K562 (cell line): Measurements from ENCODE around the gene PRUNE1. TPM values are rescaled to one million over a fixed set of nuclear protein-coding genes. Genes with fewer than 3 reads are reported as not detected.

Experiments
- CHCHD3 ChIP-seq: fragments of 250-450 bp; sonication (Bioruptor Pico); IDR thresholded peaks from 2 replicates; pipeline ENCODE4 v2.1.2; 2022; ENCODE audit warnings: mild to moderate bottlenecking
- CTBP1 ChIP-seq: fragments of 450-650 bp; IDR thresholded peaks from 2 replicates; pipeline ENCODE4 v1.6.1; 2016; ENCODE audit warnings: borderline replicate concordance
- EWSR1 ChIP-seq: fragments of 450-650 bp; IDR thresholded peaks from 2 replicates; pipeline ENCODE4 v1.6.1; 2018; ENCODE audit warnings: borderline replicate concordance, mild to moderate bottlenecking, low read depth, moderate library complexity; ENCODE audit not compliant: partially characterized antibody
- PHB ChIP-seq: fragments of 250-450 bp; sonication (Bioruptor Pico); IDR thresholded peaks from 2 replicates; pipeline ENCODE4 v1.5.0; 2021
- RBM34 ChIP-seq: fragments of 200-400 bp; formaldehyde crosslinking; IDR thresholded peaks from 2 replicates; pipeline ENCODE4 v1.6.1; 2018; ENCODE audit warnings: low read length, borderline replicate concordance; ENCODE audit not compliant: insufficient read depth
- SREBF1 ChIP-seq: fragments of 150-350 bp; IDR thresholded peaks from 2 replicates; pipeline ENCODE4 v1.6.1; 2014; ENCODE audit warnings: antibody characterized with exemption, low read depth, low read length, borderline replicate concordance
- SRF ChIP-seq, 2 experiments: fragments of 250-450, 450-650 bp in 1 of 2; sonication (Bioruptor Pico) in 1 of 2; sonication (generic) in 1 of 2; formaldehyde crosslinking; IDR thresholded peaks; 2 replicates each; pipeline versions ENCODE4 v1.5.0 to v1.5.1; 2020 to 2022; ENCODE audit warnings: mild to moderate bottlenecking in 1 of 2, missing genetic modification reagents in 1 of 2
- TARDBP ChIP-seq: fragments of 450-650 bp; IDR thresholded peaks from 2 replicates; pipeline ENCODE4 v1.6.1; 2016
- TSC22D4 ChIP-seq: fragments of 450-650 bp; IDR thresholded peaks from 2 replicates; pipeline ENCODE4 v1.6.1; 2016; ENCODE audit warnings: missing genetic modification characterization, missing biosample characterization, control low read depth
- ZNF311 ChIP-seq: fragments of 250-450 bp; sonication (Bioruptor Pico); IDR thresholded peaks from 2 replicates; pipeline ENCODE4 v1.4.0; 2020; ENCODE audit warnings: mild to moderate bottlenecking, moderate library complexity
- polyA plus RNA-seq, 8 experiments: library from polyadenylated mRNA; depleted of rRNA in 4 of 8; stranded (reverse) in 5 of 8; unstranded in 3 of 8; fragments of >200 nt; fragmentation: Nextera tagmentation in 2 of 8; fragmentation: Illumina TruSeq in 1 of 8; extraction: Ambion mirVana in 2 of 8; extraction: Trizol in 1 of 8; gene quantifications; 2 replicates each; pipeline versions ENCODE4 v1.2.1 to v1.2.3, GENCODE V29; 2011 to 2014; ENCODE audit warnings: inconsistent platforms in 1 of 8, missing spikeins in 1 of 8
- total RNA-seq, 7 experiments: library from RNA; depleted of rRNA in 6 of 7; stranded (reverse); fragments of >200 nt in 6 of 7; fragmentation: Illumina TruSeq in 2 of 7; extraction: Trizol in 2 of 7; gene quantifications; 2 replicates each; pipeline versions ENCODE4 v1.2.1 to v1.2.3, GENCODE V29; 2011 to 2021; ENCODE audit warnings: low replicate concordance in 1 of 7
- TF ChIP-seq, protein P1 (sequence below): sonication (generic); formaldehyde crosslinking; IDR thresholded peaks from 2 replicates; pipeline ENCODE4 v1.8.0; 2023; ENCODE audit warnings: missing genetic modification reagents, mild to moderate bottlenecking, borderline replicate concordance
- TF ChIP-seq, protein P2 (sequence below): fragments of 250-450 bp; sonication (Bioruptor Pico); IDR thresholded peaks from 2 replicates; pipeline ENCODE4 v1.5.1; 2021; ENCODE audit warnings: mild to moderate bottlenecking
- TF ChIP-seq, protein P3 (sequence below): fragments of 250-450 bp; sonication (Bioruptor Pico); IDR thresholded peaks from 2 replicates; pipeline ENCODE4 v1.5.0; 2021
- TF ChIP-seq, protein P4 (sequence below): fragments of 450-650 bp; IDR thresholded peaks from 2 replicates; pipeline ENCODE4 v1.6.1; 2018; ENCODE audit not compliant: partially characterized antibody

Gene PRUNE1
- total and polyA plus RNA-seq, 9 of the 15 experiments (the other 6 are each of a cell fraction or from before 2014, with no cell fraction given), result 16.7 to 48.3 (median 26.2) TPM

DNA sequence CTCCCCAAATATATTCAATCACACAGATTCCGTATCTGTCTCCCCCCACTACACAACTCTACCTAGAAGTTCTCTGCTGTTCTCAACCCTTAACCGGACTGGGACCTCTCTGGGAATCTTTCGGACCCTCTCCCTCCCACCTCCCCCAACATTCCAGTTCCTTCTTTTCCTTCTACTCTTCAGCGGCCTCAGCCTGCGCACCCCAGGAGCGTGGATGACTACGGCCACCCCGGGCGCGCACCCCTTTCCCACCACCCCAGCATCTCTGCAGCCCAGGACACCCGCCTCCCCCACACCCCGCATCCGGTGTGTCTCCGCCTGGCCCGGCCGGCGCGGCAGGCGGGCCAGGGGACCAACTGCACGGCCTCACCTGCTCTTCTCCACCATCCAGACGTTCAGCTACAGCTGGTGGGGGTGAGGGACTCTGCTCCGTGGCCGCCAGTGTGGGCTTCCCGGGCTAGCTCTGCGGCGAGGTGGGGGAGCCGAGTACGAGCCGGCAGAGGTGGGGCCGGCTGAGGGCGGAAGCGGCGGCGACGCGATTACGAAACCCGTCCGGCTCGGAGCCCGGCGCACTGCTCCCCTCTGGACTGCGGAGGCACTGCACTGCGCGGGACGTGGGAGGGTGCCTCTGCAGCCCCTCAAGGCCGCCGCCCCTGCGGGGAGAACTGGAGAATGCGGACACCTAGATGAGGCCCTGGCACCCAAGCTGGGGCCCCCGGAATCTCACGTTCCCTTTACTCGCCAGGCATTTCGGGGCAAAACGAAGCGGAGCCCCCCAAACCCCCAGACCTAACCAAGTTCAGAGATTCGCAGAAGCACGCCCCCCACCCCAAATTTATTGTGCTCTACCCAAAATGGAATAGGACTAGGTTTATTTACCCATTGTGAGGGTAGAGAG is 51.1 kb downstream of the PRUNE1 start, which contains the start of gene CDC42SE1 (continued):
- TF ChIP-seq, protein P1, sequence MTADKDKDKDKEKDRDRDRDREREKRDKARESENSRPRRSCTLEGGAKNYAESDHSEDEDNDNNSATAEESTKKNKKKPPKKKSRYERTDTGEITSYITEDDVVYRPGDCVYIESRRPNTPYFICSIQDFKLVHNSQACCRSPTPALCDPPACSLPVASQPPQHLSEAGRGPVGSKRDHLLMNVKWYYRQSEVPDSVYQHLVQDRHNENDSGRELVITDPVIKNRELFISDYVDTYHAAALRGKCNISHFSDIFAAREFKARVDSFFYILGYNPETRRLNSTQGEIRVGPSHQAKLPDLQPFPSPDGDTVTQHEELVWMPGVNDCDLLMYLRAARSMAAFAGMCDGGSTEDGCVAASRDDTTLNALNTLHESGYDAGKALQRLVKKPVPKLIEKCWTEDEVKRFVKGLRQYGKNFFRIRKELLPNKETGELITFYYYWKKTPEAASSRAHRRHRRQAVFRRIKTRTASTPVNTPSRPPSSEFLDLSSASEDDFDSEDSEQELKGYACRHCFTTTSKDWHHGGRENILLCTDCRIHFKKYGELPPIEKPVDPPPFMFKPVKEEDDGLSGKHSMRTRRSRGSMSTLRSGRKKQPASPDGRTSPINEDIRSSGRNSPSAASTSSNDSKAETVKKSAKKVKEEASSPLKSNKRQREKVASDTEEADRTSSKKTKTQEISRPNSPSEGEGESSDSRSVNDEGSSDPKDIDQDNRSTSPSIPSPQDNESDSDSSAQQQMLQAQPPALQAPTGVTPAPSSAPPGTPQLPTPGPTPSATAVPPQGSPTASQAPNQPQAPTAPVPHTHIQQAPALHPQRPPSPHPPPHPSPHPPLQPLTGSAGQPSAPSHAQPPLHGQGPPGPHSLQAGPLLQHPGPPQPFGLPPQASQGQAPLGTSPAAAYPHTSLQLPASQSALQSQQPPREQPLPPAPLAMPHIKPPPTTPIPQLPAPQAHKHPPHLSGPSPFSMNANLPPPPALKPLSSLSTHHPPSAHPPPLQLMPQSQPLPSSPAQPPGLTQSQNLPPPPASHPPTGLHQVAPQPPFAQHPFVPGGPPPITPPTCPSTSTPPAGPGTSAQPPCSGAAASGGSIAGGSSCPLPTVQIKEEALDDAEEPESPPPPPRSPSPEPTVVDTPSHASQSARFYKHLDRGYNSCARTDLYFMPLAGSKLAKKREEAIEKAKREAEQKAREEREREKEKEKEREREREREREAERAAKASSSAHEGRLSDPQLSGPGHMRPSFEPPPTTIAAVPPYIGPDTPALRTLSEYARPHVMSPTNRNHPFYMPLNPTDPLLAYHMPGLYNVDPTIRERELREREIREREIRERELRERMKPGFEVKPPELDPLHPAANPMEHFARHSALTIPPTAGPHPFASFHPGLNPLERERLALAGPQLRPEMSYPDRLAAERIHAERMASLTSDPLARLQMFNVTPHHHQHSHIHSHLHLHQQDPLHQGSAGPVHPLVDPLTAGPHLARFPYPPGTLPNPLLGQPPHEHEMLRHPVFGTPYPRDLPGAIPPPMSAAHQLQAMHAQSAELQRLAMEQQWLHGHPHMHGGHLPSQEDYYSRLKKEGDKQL (CRISPR knock-in tag), result no peak
- TF ChIP-seq RBM34 (0 out of 2 replicates have a peak, but pooled peaks have one; percentile 46), CTBP1 (peak; percentile 80), TARDBP (no peak; the same call in 1 of the 2 replicates), TSC22D4 (no peak), CHCHD3 (no peak), SREBF1 (no peak), SRF (CRISPR knock-in tag; IDR thresholded peaks at IDR 0.05) (0 out of 4 replicates have a peak, but pooled peaks of 1 of the 2 experiments have one; percentile 12), ZNF311 (no peak), PHB (no peak), EWSR1 (no peak)
- TF ChIP-seq, protein P2, sequence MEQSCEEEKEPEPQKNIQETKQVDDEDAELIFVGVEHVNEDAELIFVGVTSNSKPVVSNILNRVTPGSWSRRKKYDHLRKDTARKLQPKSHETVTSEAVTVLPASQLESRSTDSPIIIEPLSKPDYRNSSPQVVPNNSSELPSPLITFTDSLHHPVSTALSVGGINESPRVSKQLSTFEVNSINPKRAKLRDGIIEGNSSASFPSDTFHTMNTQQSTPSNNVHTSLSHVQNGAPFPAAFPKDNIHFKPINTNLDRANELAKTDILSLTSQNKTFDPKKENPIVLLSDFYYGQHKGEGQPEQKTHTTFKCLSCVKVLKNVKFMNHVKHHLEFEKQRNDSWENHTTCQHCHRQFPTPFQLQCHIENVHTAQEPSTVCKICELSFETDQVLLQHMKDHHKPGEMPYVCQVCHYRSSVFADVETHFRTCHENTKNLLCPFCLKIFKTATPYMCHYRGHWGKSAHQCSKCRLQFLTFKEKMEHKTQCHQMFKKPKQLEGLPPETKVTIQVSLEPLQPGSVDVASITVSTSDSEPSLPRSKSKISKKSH, result no peak
- TF ChIP-seq, protein P3, sequence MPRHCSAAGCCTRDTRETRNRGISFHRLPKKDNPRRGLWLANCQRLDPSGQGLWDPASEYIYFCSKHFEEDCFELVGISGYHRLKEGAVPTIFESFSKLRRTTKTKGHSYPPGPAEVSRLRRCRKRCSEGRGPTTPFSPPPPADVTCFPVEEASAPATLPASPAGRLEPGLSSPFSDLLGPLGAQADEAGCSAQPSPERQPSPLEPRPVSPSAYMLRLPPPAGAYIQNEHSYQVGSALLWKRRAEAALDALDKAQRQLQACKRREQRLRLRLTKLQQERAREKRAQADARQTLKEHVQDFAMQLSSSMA (CRISPR knock-in tag), result no peak
- TF ChIP-seq, protein P4, sequence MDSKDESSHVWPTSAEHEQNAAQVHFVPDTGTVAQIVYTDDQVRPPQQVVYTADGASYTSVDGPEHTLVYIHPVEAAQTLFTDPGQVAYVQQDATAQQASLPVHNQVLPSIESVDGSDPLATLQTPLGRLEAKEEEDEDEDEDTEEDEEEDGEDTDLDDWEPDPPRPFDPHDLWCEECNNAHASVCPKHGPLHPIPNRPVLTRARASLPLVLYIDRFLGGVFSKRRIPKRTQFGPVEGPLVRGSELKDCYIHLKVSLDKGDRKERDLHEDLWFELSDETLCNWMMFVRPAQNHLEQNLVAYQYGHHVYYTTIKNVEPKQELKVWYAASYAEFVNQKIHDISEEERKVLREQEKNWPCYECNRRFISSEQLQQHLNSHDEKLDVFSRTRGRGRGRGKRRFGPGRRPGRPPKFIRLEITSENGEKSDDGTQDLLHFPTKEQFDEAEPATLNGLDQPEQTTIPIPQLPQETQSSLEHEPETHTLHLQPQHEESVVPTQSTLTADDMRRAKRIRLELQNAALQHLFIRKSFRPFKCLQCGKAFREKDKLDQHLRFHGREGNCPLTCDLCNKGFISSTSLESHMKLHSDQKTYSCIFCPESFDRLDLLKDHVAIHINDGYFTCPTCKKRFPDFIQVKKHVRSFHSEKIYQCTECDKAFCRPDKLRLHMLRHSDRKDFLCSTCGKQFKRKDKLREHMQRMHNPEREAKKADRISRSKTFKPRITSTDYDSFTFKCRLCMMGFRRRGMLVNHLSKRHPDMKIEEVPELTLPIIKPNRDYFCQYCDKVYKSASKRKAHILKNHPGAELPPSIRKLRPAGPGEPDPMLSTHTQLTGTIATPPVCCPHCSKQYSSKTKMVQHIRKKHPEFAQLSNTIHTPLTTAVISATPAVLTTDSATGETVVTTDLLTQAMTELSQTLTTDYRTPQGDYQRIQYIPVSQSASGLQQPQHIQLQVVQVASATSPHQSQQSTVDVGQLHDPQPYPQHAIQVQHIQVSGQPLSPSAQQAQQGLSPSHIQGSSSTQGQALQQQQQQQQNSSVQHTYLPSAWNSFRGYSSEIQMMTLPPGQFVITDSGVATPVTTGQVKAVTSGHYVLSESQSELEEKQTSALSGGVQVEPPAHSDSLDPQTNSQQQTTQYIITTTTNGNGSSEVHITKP, result peak; percentile 87
